SW480 (cell line): ENCODE data around the gene PCDH9.

Experiments used
- DNase-seq: peaks from one replicate; pipeline ENCODE4 v3.0.0-alpha.2; 2016; ENCODE audit warnings: low spot score

PCDH9 gene

GRCh38 chr13:66459143-66459542 is 771.0 kb downstream of the PCDH9 start:
- no peak for DNase-seq

GRCh38 chr13:66446413-66446812 is 783.7 kb downstream of the PCDH9 start:
- no peak for DNase-seq

- no peak for DNase-seq
These were observed 786.2 kb downstream of the PCDH9 start for GRCh38 chr13:66443926-66444325.

GRCh38 chr13:66440938-66441337 is 789.2 kb downstream of the PCDH9 start:
- DNase-seq, result no peak

- DNase-seq, result no peak
These were observed 799.4 kb downstream of the PCDH9 start for GRCh38 chr13:66430728-66431127.

GRCh38 chr13:66430269-66430668 is 799.9 kb downstream of the PCDH9 start:
- DNase-seq, result no peak

GRCh38 chr13:66429156-66429555 is 801.0 kb downstream of the PCDH9 start:
- no peak for DNase-seq

GRCh38 chr13:66427458-66427861 is 802.7 kb downstream of the PCDH9 start:
- no peak for DNase-seq

- no peak for DNase-seq
These were observed 804.4 kb downstream of the PCDH9 start for GRCh38 chr13:66425741-66426140.

- no peak for DNase-seq
These were observed 805.7 kb downstream of the PCDH9 start for GRCh38 chr13:66424422-66424821.

- DNase-seq, result no peak
These were observed 814.7 kb downstream of the PCDH9 start for GRCh38 chr13:66415444-66415843.

GRCh38 chr13:66414066-66414800 is 815.9 kb downstream of the PCDH9 start:
- DNase-seq, result no peak

- no peak for DNase-seq
These were observed 819.8 kb downstream of the PCDH9 start for GRCh38 chr13:66410314-66410713.

- no peak for DNase-seq
These were observed 820.6 kb downstream of the PCDH9 start for GRCh38 chr13:66409542-66409941.

GRCh38 chr13:66407128-66407527 is 823.0 kb downstream of the PCDH9 start:
- DNase-seq, result no peak

- DNase-seq, result no peak
These were observed 824.0 kb downstream of the PCDH9 start for GRCh38 chr13:66405908-66406802.

GRCh38 chr13:66402546-66402945 is 827.6 kb downstream of the PCDH9 start:
- no peak for DNase-seq

GRCh38 chr13:66402066-66402465 is 828.1 kb downstream of the PCDH9 start:
- DNase-seq, result no peak

- DNase-seq, result no peak
These were observed 829.8 kb downstream of the PCDH9 start for GRCh38 chr13:66400292-66400691.

GRCh38 chr13:66399873-66400272 is 830.3 kb downstream of the PCDH9 start:
- DNase-seq, result no peak

- DNase-seq, result no peak
These were observed 833.0 kb downstream of the PCDH9 start for GRCh38 chr13:66397133-66397532.

- no peak for DNase-seq
These were observed 838.8 kb downstream of the PCDH9 start for GRCh38 chr13:66391322-66391721.

GRCh38 chr13:66378894-66379293 is 851.2 kb downstream of the PCDH9 start:
- no peak for DNase-seq
